Measurements from ENCODE around the gene DDR2. TPM values are rescaled to one million over a fixed set of nuclear protein-coding genes. Genes with fewer than 3 reads are reported as not detected.

The DDR2 gene
- total and polyA plus RNA-seq, 8 donors = 1.4 to 14.6 (median 3.3) TPM

DNA sequence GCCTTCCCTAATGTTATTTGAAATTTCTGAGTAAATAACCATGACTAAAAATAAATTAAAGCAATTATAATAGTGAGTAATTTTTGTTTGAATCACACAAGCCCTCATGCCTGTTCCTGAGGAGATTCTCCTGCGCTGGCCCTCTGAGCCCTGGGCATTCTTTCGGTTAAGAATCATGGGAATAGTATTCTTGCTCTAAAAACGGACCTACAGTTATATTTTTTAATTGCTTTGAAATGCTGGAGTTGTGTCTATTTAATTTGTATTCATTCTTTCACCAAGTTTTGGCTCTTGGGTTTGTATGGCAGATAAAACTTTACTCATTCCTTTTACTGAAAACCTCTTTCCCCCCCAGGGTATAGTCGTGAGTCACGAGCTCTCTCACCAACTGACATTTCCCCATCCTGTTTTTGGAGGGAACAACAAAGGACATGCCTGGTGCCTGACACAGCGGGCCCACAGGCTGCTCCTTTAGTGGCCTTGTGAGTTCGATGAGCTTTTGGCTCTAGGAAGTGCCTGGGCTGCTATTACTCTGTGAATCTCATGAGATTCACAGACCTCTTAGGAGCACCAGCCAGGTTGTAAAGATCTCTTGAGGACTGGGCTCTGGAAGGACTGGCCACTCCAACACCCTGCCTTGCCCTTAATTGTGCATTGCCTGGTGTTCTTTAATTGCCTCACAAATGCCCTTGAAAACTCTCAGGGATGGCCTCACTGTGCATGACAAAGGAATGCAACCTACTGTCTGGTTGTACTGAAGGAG lies 58.6 kb downstream of the DDR2 start:
- intact Hi-C loops (cut with DNase I) = no loop called here
- Histone ChIP-seq H3K4me3 (no peak overlapping the region), H3K9me3 (no peaks in the 10 kb centered on the region), H3K27ac (no peak overlapping the region), H3K27me3 (no peaks in the 10 kb centered on the region), H3K36me3 (no peaks in the 10 kb centered on the region), H3K4me1 (peaks cover 0 to 2% (median 0%) of the 10 kb centered on the region in 3 donors)
- no peak for FAIRE-seq
- peak in 2 of 4 donors; percentile 54 to 74 for ATAC-seq
- WGBS, 2 donors = 76 to 78% methylated on average over 7 of the region's 7 CpGs
- DNase-seq = no peak
- TF ChIP-seq, protein P1, sequence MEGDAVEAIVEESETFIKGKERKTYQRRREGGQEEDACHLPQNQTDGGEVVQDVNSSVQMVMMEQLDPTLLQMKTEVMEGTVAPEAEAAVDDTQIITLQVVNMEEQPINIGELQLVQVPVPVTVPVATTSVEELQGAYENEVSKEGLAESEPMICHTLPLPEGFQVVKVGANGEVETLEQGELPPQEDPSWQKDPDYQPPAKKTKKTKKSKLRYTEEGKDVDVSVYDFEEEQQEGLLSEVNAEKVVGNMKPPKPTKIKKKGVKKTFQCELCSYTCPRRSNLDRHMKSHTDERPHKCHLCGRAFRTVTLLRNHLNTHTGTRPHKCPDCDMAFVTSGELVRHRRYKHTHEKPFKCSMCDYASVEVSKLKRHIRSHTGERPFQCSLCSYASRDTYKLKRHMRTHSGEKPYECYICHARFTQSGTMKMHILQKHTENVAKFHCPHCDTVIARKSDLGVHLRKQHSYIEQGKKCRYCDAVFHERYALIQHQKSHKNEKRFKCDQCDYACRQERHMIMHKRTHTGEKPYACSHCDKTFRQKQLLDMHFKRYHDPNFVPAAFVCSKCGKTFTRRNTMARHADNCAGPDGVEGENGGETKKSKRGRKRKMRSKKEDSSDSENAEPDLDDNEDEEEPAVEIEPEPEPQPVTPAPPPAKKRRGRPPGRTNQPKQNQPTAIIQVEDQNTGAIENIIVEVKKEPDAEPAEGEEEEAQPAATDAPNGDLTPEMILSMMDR (IDR thresholded peaks at IDR 0.05) = no peak

DNA sequence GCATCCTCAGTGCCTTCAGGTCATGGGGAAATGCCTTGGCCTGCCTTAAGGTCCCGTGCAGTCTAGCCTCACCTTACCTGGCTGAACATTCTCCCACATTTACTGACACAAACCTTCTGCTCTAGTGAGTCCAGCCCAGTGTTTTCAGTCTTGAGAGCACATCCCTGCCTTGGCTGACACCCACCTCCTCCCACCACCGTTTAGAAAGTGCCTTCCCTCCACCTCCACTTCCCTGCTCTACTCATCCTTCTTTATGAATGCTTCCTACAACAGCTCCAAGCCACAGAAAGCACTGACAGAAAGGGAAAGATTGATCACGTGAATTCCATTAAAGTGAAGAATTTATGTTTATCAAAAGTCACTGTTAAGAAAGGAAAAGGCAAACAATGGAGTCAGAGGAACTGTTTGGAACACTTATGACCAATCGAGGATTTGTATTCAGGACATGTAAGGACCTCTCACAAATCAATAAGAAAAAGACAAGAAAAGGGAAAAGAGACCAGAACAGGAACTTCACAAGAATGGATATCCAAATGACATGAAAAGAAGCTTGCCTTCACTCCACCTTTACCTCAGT lies 59.8 kb downstream of the DDR2 start:
- WGBS, 2 donors = 52 to 61% methylated on average over 4 of the region's 4 CpGs
- TF ChIP-seq, protein P1 (IDR thresholded peaks at IDR 0.05) = no peak
- FAIRE-seq (no peak), ATAC-seq (no peak), DNase-seq (no peak)
- no peaks in the 10 kb centered on the region for H3K36me3 ChIP-seq
- intact Hi-C loops (cut with DNase I) = no loop called here
- H3K27me3 ChIP-seq = no peaks in the 10 kb centered on the region
- H3K27ac ChIP-seq = no peak overlapping the region
- H3K9me3 ChIP-seq = no peaks in the 10 kb centered on the region
- peaks cover 0 to 5% (median 0%) of the 10 kb centered on the region in 3 donors for H3K4me1 ChIP-seq
- no peak overlapping the region for H3K4me3 ChIP-seq

DNA sequence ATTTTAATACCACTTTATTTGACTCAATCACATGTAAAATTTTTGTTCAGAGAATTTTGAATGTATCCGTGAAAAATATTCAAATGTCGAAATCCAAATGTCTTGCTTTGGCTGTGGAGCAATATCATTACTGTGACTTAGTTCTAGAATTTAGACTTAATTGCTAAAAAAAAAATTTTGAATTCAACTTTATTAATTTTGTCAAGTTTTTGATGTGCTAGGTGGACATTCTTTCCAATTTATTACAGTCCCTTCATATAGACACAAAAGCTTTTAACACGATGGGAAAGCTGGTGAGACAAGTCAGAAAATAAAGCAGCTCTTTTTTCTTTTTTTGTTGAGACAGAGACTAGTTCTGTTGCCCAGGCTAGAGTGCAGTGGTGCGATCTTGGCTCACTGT lies 62.6 kb downstream of the DDR2 start:
- FAIRE-seq (no peak), ATAC-seq (no peak), DNase-seq (no peak)
- TF ChIP-seq, protein P1 (IDR thresholded peaks at IDR 0.05) = no peak
- Histone ChIP-seq H3K4me3 (no peak overlapping the region), H3K36me3 (no peaks in the 10 kb centered on the region), H3K27ac (no peak overlapping the region), H3K9me3 (no peaks in the 10 kb centered on the region), H3K27me3 (no peaks in the 10 kb centered on the region), H3K4me1 (peaks cover 0 to 5% (median 0%) of the 10 kb centered on the region in 3 donors)
- WGBS, 2 donors = 87 to 89% methylated on average over 4 of the region's 4 CpGs
- intact Hi-C loops (cut with DNase I) = no loop called here

DNA sequence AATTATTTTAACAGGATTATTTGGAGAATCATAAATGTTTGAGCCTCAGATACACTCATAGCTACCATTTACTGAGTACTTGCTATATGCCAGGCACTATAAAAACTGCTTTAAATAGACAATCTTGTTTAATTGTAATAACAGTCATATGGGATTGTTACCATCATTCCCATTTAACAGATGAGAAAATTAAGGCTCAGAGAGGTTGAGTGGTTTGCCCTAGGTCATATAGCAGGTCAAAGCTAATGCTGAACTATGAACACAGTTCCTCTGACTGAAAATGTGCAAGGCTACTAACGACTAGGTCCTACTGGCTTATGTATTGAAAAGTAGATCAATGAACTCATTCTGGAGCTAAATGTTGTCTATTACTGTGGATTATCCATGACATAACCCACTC lies 63.4 kb downstream of the DDR2 start:
- H3K36me3 ChIP-seq = no peaks in the 10 kb centered on the region
- TF ChIP-seq, protein P1 (IDR thresholded peaks at IDR 0.05) = no peak
- ATAC-seq = no peak
- FAIRE-seq = no peak
- intact Hi-C loops (cut with DNase I) = no loop called here
- DNase-seq = no peak
- WGBS, 2 donors = 26 to 35% methylated on average over 1 of the region's 1 CpG
- no peak overlapping the region for H3K27ac ChIP-seq
- no peaks in the 10 kb centered on the region for H3K9me3 ChIP-seq
- H3K4me1 ChIP-seq = peaks cover 0 to 5% (median 0%) of the 10 kb centered on the region in 3 donors
- H3K4me3 ChIP-seq = no peak overlapping the region
- H3K27me3 ChIP-seq = no peaks in the 10 kb centered on the region

Measured in pancreas (tissue), 10 donors.